ENCODE data around the gene GALNT15.

GALNT15 gene

DNA sequence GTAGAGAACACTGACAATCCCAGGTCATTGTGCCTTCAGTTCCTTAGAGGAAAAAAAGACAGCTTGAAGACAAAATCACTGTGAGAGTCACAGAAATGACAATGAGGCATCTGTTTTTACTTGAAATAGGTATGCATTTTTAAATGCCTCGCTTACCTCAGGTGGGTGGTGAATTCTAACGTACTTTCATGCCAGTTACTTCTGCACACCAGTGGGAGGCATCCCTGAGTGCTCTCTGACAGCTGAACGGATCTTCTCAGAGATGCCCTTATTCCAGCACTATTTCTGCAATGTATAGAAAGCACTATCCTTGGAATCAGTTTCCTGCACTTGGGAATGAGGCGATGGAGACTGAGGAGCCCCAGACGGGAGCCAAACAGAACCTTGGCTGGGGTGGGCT lies 74.1 kb downstream of the GALNT15 start:
- no peak for DNase-seq (ENCODE audit: low spot score)
- H3K4me3 ChIP-seq: no peak overlapping the region
- TF ChIP-seq, protein P1, sequence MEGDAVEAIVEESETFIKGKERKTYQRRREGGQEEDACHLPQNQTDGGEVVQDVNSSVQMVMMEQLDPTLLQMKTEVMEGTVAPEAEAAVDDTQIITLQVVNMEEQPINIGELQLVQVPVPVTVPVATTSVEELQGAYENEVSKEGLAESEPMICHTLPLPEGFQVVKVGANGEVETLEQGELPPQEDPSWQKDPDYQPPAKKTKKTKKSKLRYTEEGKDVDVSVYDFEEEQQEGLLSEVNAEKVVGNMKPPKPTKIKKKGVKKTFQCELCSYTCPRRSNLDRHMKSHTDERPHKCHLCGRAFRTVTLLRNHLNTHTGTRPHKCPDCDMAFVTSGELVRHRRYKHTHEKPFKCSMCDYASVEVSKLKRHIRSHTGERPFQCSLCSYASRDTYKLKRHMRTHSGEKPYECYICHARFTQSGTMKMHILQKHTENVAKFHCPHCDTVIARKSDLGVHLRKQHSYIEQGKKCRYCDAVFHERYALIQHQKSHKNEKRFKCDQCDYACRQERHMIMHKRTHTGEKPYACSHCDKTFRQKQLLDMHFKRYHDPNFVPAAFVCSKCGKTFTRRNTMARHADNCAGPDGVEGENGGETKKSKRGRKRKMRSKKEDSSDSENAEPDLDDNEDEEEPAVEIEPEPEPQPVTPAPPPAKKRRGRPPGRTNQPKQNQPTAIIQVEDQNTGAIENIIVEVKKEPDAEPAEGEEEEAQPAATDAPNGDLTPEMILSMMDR (IDR thresholded peaks at IDR 0.05): no peak
- no peak overlapping the region for H3K27ac ChIP-seq

DNA sequence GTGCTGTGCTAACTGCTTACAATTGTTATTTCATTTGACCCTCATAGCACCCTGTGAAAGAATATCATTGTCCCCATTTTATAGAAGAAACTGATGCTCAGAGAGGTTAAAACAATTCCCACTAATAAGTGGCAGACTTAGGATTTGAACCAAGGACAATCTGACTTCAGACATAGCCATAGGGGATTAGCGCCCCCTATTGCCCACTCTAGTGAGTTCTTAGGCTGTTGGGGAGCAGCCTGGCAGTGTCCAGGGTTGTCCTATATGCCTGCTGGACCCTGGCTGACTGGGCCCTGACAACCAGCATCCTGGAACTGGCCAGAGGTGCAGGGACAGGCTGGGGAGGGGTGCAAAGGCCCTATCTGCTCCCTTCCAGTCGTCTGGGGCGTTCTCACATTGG lies 74.9 kb downstream of the GALNT15 start:
- TF ChIP-seq, protein P1 (IDR thresholded peaks at IDR 0.05): no peak
- no peak for DNase-seq (ENCODE audit: low spot score)
- Histone ChIP-seq H3K4me3 (no peak overlapping the region), H3K27ac (no peak overlapping the region)

DNA sequence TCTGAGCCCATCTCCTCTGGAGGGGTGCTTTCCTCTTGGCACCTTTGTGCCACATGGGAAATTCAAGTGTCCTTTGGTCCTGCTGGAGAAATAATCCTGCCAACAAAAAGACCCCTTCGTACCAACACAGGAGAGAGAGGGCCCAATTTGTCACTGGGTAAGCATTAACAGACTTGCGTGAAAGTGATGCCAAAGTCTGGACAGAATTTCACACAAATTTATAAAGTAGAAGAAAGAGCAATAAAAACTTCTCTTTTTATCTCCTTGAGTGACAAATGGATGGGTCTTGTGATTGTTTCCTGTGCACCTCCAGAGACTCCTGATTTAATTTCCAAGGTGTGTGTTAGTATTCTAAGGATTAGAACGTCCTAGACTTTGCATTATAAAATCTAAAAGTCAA lies 75.4 kb downstream of the GALNT15 start:
- no peak for DNase-seq (ENCODE audit: low spot score)
- no peak overlapping the region for H3K4me3 ChIP-seq
- no peak overlapping the region for H3K27ac ChIP-seq
- TF ChIP-seq, protein P1 (IDR thresholded peaks at IDR 0.05): no peak

DNA sequence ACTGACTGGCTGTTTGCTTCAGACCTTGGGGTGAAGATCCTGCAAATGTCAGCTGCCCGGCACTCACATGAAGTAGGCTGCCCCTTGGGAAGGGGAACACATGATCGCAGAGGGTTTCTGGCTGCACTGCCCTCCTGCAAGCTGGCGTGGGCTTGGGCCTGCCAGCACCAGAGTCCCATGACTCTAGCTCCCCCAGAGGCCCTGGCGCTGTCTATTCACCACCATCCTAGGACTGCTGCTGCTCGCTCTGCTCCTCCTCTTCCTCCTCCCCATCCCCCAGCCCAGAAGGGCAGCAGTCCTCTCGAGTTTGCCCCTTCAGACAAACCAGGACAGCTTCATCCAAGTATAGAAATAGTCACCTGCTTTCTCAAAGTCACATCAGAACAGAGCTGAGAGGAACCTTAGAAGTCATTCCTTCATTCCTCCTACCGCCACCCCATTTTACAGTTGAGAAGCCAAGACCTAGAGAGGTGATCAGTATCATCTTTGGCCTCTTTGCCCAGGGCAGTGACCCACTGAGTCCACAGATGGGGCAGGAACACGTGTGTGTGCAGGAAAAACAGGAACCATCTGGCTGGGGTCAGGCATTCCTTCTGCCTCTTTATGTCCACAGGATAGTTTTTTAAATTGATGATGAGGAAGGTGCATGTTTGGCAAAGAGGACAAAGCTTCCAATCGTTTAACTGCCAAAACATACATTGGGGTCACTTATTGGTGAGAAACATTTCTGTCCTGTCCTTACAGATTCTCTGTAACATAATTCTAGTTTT lies 77.0 kb downstream of the GALNT15 start:
- TF ChIP-seq, protein P1 (IDR thresholded peaks at IDR 0.05): no peak
- H3K27ac ChIP-seq: no peak overlapping the region
- H3K4me3 ChIP-seq: no peak overlapping the region
- DNase-seq (ENCODE audit: low spot score): no peak

DNA sequence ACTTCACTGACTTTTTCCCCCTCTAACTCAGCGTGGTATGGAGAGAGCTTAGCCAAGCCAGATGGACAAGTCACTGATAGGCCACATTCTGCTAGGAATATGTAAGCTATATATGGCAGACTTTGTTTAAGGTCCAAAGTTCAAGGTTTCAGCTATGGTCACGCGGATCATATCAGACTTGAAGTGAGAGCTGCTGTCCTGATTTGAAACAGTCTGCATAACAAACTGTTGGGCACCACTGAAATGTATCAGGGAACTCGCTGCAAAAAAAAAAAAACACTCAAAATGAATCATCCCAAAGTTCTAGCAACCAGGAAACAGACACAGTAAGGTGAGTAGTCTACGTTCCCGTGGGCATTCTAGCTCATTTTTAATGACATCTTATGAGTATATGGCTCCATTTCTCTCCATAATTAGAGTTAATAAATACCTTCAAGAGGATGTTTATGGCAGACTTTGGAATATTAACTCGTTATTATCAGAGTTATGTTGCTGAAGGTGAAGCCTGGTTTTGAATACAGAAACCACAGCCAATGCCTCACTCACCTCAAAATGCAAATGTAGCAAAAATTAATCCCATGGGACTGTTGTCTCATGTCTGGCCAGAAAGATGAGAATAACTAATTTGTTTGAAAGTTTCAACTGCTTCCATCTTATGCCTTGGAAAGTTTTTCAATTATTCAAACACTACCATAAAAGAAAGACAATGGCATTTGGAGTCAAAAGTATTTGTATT lies 77.9 kb downstream of the GALNT15 start:
- Histone ChIP-seq H3K4me3 (no peak overlapping the region), H3K27ac (no peak overlapping the region)
- no peak for DNase-seq (ENCODE audit: low spot score)
- TF ChIP-seq, protein P1 (IDR thresholded peaks at IDR 0.05): no peak

DNA sequence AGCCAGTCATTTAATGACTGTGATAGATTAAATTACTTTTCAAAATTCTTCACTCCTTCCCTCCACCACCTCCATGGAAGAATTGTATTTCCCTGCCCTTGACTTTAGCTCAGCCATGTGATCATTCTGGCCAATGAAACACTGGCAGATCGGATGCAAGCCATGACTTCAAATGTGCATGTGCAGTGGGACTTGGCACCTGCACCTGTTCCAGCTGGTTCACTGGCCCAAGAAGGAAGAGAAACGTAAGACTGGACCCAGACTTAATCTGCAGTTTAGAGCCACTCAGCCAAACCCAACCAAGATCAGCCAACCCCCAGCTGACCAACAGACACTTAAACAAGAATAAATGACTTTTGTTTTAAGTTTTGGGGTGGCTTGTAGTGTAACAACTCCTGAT lies 78.5 kb downstream of the GALNT15 start:
- Histone ChIP-seq H3K4me3 (no peak overlapping the region), H3K27ac (peak overlapping the region in 1 of 2 donors; percentile 73)
- no peak for DNase-seq (ENCODE audit: low spot score)
- TF ChIP-seq, protein P1 (IDR thresholded peaks at IDR 0.05): no peak

DNA sequence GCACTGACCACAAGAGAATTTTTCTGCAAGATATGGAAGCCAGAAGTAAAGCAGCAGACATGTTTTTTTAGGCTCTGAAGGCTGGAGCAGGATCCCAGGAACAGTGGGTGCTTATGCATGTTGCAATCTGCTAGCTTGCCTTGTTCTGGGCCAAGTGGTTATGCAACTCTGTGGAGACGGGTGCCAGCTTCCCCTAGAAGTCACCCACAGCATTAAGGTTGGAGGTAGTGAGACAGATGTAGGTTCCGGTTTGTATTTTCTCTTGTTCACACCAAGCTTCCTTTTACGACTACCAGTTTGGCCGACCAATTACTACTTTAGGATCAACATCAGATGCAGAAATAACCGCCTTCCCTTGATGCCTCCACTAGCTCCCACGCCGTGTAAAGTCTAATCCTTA lies 79.1 kb downstream of the GALNT15 start:
- DNase-seq (ENCODE audit: low spot score): no peak
- Histone ChIP-seq H3K27ac (peak overlapping the region in 1 of 2 donors; percentile 73), H3K4me3 (no peak overlapping the region)
- TF ChIP-seq, protein P1 (IDR thresholded peaks at IDR 0.05): no peak

All from coronary artery (tissue), 2 donors.